HuH-7 (cell line): ENCODE data around the gene RRAGC.
A peak's percentile ranks its signal among the peaks of the same experiment; 100 is the strongest.
"Not testable (repeated sequence)": the region's sequence is repeated elsewhere in the genome, so short reads cannot be mapped to it uniquely, and the experiment has no call there.

Source experiments
- DNase-seq: peaks from one replicate; pipeline ENCODE4 v3.0.0; 2011; ENCODE audit warnings: low spot score

The RRAGC gene

GRCh38 chr1:38858833-38859560, 575 bp downstream of the RRAGC start:
- DNase-seq: peak; percentile 39

DNA sequence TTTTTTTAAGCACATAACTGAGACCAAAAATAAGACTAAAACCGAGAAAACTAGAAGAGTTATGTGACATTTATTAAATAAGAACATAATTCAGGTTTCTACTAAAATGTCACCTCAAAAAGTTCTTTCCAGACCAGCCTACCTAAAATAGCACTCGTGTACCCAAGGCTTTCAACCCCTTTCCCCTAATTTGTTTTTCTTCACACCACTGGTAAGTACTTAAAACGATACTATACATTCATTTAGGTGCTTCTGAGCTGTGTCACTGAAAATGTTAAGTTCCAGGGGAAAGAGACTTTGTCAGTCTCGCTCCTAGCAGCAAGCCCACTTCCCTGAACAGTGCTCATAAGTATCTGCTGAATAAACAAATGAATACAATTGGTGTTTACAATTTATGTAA, 6.8 kb downstream of the RRAGC start:
- DNase-seq: no peak

DNA sequence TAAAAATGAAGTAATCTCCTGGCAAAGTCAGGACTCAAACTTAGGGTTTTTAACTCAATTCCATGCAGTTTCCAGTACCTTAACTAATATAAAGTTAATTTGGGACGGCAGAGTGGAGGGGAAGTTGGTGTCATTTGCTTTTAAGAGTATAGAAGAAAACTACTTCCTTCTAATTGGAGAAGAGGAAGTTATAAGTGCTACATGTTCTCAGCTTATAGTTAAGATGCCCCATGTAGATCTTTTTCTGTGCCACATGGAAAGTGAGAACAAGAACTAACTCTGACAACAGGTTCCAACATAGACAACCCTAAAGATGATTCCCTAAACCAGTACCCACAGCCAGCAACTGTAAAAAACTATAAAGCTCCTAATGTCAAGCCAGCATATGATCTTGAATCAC, 11.5 kb downstream of the RRAGC start:
- no peak for DNase-seq

DNA sequence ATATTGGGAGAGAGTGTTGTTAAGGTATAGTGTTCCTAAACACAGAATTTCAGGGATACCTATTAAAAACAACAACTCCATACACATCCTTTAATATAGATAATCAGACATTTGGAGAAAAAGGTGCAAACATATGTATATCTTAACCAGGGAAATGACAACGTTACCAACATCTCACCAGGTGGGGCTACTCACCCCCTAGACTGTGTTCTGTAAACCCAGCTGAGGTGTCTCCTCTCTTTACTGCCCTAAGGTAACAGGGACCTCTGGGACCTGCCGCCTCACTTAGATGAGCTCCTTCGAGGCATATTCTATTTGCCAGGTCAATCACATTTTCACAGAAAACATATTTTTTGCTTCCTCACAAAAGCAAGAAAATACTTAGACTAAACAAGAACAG, 13.4 kb downstream of the RRAGC start:
- DNase-seq: no peak

- not testable (repeated sequence) for DNase-seq
Measured at GRCh38 chr1:38845088-38845487, 14.5 kb downstream of the RRAGC start.

DNA sequence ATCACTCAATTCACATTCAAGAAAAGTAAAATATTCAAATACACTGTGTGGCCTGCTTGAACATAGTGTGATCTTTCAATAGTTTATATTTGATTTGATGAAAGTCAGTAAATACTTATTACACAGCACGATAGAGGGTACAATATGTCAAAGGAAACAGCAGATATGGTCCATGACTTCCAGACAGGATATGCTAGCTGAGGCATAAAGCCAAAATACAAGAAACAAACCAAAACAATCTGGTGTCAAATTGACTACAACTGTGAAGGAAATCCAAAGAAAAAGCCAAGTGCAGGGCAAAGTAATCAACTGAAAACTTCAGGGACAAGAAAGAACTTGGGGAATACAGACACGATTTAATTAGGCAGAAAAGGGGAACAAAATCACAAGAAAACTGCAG, 19.3 kb downstream of the RRAGC start:
- no peak for DNase-seq

DNA sequence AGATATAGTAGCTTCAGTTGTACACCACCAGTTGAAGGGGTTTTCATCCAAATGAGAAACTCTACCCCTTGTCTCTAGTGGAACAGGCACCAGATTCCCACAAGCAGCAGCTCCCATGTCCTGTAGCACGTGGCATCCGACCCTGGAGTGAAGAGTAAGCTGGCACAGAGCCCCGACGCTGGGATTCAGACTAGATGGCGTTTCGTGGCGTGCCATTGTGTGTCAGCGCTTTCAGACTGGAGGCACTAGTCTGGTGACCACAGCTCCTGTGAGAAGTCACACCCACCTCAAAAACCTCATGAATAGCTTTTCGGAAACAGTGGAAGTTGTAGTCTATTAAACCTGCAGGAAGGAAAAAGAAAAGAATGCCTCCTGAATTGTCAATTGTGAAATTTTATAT, 20.2 kb downstream of the RRAGC start:
- no peak for DNase-seq

GRCh38 chr1:38836316-38836715, 23.3 kb downstream of the RRAGC start:
- DNase-seq: not testable (repeated sequence)

DNA sequence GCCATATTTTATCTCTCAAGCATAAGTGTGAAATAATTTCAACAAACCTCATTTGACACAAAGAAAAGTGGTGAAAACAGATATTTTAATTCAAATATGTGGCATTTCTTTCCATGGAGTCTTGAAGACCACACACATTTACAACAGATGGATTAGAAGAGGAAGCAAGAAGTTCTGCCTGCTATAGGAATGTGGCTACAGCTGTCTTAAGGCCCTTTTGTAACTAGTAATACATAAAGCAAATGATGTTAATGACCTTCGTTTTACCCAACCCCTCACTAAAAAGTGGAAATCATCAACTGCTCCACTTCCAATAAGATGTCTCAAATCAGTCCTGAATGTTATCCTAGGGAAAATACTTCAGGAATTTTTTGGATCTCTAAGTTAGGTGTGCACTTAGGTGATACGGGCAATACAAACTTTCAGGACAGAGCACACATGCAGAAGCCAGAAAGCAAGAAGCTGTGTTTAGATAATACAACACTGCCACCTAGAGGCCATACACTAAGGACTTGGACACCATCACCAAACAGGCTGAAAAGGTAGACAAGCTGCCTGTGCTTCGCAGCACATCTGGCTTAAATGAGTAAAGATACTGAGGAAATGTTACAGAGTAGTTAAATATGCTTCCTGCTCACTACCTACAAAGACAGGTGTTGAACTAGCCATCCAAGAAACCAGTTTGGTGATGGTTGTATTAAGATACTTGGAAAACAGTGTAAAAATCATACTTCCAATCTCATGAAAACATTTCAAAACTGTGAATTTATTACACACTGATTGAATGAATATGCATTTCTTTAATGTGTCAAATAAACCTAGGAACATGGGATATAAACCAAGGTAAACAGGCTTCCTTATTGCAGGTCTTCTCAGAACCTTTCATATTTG, 24.4 kb downstream of the RRAGC start:
- peak; percentile 60 for DNase-seq

GRCh38 chr1:38834221-38834782, 25.3 kb downstream of the RRAGC start:
- DNase-seq: no peak

DNA sequence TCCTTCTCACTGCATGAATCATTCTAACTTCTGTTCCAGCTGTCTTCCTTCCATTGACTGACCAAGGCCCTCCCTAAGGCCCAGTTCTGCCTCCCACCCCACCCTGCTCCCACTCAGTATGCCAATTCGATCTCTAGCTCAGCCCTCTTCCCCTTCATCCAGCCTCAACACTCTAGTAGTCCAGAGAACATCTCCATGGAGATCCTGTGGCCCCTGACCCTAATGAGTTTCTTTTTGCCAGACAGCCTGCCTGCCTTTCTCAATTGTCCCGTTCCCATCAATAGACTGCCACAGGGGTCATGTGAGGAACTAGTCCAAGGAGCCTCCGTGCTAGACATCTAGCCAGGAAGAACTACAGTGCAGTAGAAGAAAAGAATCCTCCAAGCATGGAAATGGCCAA, 26.4 kb downstream of the RRAGC start:
- no peak for DNase-seq

DNA sequence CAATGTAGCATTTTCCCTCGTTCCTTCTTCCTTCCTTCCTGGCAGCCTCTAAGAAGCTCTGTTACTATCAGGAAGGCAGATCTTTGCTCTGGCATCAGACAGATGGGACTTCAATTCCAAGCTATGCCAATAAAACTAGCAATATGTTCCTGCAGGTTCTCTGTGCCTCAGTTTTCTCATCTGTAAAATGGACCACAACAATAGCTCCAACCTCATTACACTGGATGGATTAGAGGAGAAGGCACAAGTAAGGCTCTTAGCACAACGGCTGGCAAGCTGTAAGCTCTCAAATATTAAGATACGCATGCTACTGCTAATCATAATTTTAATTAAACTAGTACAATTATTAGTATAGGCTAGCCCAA, 27.2 kb downstream of the RRAGC start:
- no peak for DNase-seq

DNA sequence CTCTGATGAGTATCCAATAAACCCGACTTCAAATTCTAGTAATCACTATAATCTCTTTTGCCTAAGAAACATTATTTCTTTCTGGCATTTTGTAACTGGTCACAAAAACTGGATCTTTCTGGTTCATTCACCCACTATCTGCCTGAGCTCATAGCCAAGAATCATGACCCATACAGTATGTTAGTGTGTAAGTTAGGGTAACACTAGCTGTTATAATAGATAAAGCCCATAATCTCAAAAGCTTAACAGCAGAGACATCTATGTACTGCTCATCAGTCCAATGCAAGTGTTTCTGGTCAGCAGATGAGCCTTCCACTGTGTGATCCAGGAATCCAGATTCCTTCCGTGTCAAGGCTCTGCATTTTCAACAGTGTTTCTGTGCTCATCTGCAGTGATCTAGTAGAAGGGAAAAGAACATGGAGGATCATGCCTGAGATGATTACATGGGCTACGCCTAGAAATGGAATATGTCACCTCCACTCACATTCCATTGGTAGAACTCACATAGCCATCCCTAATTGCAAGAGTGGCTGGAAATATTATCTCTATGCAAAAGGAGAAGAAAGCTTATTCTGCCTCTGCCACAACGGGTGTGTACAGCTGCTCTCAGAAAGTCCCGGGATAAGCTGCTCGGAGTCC, 27.7 kb downstream of the RRAGC start:
- DNase-seq: no peak

- DNase-seq: no peak
Measured at GRCh38 chr1:38829368-38829767, 30.2 kb downstream of the RRAGC start.

DNA sequence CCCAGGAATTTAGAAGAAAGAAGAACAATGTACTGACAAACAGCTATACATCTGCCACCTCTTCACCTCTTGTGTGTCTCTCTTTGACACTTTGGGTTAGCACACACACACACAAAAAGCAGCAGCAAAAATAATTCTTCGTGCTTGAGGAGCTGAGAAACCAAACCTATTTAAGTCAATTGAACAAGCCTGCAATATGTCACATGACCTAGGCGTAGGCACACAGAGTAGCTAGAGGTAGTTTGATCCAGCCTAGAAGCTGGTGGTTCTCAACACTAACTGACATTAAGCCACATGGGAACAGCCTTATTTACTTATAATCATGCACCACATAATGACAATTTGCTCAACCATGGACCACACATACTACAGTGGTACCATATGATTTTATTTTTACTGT, 32.3 kb downstream of the RRAGC start:
- DNase-seq: no peak

DNA sequence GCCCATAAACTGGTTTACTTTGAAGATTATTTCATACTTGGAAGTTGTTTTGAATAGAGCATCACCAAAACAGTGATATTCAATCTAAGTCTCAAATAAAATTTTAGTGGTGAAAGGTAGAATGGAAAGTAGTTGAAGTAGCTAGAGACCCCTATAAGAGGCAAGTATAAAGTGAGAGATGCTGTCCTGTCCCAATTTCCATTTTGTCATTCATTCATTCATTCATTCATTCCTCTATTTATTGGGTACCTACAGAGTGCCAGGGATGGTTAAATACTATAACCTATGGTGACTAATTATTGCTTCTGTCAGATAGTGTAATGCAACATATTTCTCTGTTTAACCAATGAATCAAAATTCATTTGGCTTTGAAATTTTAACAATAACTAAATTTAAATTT, 32.7 kb downstream of the RRAGC start:
- DNase-seq: no peak

DNA sequence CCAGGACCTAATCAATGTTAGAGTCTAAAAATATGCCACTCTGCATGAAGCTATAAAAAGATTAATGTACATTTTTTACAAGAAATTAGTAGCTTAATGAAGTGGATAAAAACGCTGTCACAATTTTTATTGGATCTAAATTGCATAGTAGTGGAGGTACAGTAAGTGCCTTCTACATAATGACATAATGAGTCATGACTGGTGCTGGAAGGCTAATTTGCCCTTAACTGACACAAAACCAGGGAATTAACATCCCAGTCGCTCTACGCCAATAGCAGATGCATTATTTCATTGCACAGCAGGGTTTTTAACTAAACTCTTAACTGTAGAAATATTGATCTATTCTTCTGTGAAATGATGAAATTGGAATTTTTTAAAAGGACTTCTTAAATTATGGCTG, 33.3 kb downstream of the RRAGC start:
- no peak for DNase-seq

GRCh38 chr1:38820860-38821259, 38.7 kb downstream of the RRAGC start:
- no peak for DNase-seq

- DNase-seq: no peak
Measured at GRCh38 chr1:38819516-38819915, 40.1 kb downstream of the RRAGC start.

GRCh38 chr1:38819040-38819439, 40.5 kb downstream of the RRAGC start:
- DNase-seq: no peak

- peak; percentile 79 for DNase-seq
Measured at GRCh38 chr1:38818175-38818976, 41.2 kb downstream of the RRAGC start.
